A549 (cell line): ENCODE results near the gene RASSF8. TPM values are rescaled to one million over a fixed set of nuclear protein-coding genes. Genes with fewer than 3 reads are reported as not detected.

Experiments used
- ATAC-seq, 2 experiments: fragments of 200-7000 bp in 1 of 2; fragments of >200 bp in 1 of 2; cut with Nextera tagmentation in 1 of 2; cut with Tn5 transposase in 1 of 2; 3 replicates each; pipeline versions ENCODE4 v1.8.0 to v1.9.1; 2018 to 2020; ENCODE audit warnings: mild to moderate bottlenecking in 1 of 2, moderate library complexity in 1 of 2
- CTCF ChIA-PET: fragments of 300-600 bp; sonication (Branson Sonifier 250); formaldehyde crosslinking; extraction: SDS; loops from one replicate; lab custom pipeline; 2021; ENCODE audit warnings: antibody characterized with exemption, inconsistent platforms; lab: Yijun Ruan, JAX
- POLR2A ChIA-PET: fragments of 350-600 bp; formaldehyde crosslinking; extraction: SDS; loops from one replicate; lab custom pipeline; 2021; ENCODE audit warnings: antibody characterized with exemption, inconsistent platforms; lab: Yijun Ruan, JAX
- DNase-seq, 2 experiments: peaks; one replicate each; pipeline versions ENCODE4 v3.0.0 to v3.0.0-alpha.2; 2011 to 2016; ENCODE audit warnings: low read depth in 1 of 2, low spot score in 1 of 2
- FAIRE-seq: peaks from 2 replicates; lab custom pipeline; 2011; peaks lifted over from hg19 to GRCh38; lab: Jason Lieb, UNC
- H3K27ac ChIP-seq, 2 experiments: fragments of >200 bp; sonication (Bioruptor Twin); formaldehyde crosslinking; 3 replicates each; pipeline ENCODE4 v1.5.1; 2016 to 2017
- H3K4me1 ChIP-seq: fragments of >200 bp; sonication (Bioruptor Twin); formaldehyde crosslinking; 3 replicates; pipeline ENCODE4 v1.6.1; 2016
- H3K4me2 ChIP-seq: fragments of >200 bp; sonication (Bioruptor Twin); formaldehyde crosslinking; 3 replicates; pipeline ENCODE4 v1.6.1; 2016
- H3K4me3 ChIP-seq: fragments of >200 bp; sonication (Bioruptor Twin); formaldehyde crosslinking; 3 replicates; pipeline ENCODE4 v1.5.1; 2016
- H3K9me3 ChIP-seq: fragments of >200 bp; sonication (Bioruptor Twin); formaldehyde crosslinking; 3 replicates; pipeline ENCODE4 v1.6.1; 2016
- ATOH8 ChIP-seq: fragments of 250-450 bp; sonication (Bioruptor Pico); IDR thresholded peaks from 2 replicates; pipeline ENCODE4 v1.5.0; 2020; ENCODE audit warnings: low read depth, mild to moderate bottlenecking, moderate library complexity
- BCL3 ChIP-seq: fragments of >200 bp; sonication (Bioruptor Twin); formaldehyde crosslinking; IDR thresholded peaks from 3 replicates; pipeline ENCODE4 v1.6.1; 2016
- CBX8 ChIP-seq: fragments of 200-600 bp; sonication (generic); IDR thresholded peaks from 2 replicates; pipeline ENCODE4 v1.6.1; 2016
- CEBPB ChIP-seq, 2 experiments: fragments of >200 bp in 1 of 2; sonication (Bioruptor Twin) in 1 of 2; formaldehyde crosslinking in 1 of 2; IDR thresholded peaks; 2 replicates each; pipeline ENCODE4 v1.6.1; 2012 to 2016
- FOSB ChIP-seq: fragments of 250-450 bp; sonication (Bioruptor Pico); IDR thresholded peaks from 2 replicates; pipeline ENCODE4 v1.5.0; 2020; ENCODE audit warnings: mild to moderate bottlenecking, moderate library complexity
- HDAC2 ChIP-seq: fragments of 200-600 bp; sonication (generic); IDR thresholded peaks from 2 replicates; pipeline ENCODE4 v1.6.1; 2016
- HES2 ChIP-seq: fragments of >200 bp; sonication (Bioruptor Twin); formaldehyde crosslinking; IDR thresholded peaks from 2 replicates; pipeline ENCODE4 v1.6.1; 2016
- HMGXB4 ChIP-seq: fragments of 250-450 bp; sonication (Bioruptor Pico); IDR thresholded peaks from 2 replicates; pipeline ENCODE4 v1.5.0; 2021; ENCODE audit warnings: mild to moderate bottlenecking, moderate library complexity, borderline replicate concordance
- HOXA7 ChIP-seq: fragments of 250-450 bp; sonication (Bioruptor Pico); IDR thresholded peaks from 2 replicates; pipeline ENCODE4 v1.5.0; 2020; ENCODE audit warnings: mild to moderate bottlenecking, moderate library complexity
- MAZ ChIP-seq: fragments of 150-350 bp; IDR thresholded peaks from 2 replicates; pipeline ENCODE4 v1.6.1; 2014; ENCODE audit warnings: antibody characterized with exemption, low read depth, low read length, borderline replicate concordance
- NR3C1 ChIP-seq: fragments of >200 bp; sonication (Bioruptor Twin); formaldehyde crosslinking; IDR thresholded peaks from 3 replicates; pipeline ENCODE4 v1.6.1; 2017
- PBX3 ChIP-seq: IDR thresholded peaks from 2 replicates; pipeline ENCODE4 v1.6.1; 2012
- SMC3 ChIP-seq: fragments of >200 bp; sonication (Bioruptor Twin); formaldehyde crosslinking; IDR thresholded peaks from 3 replicates; pipeline ENCODE4 v1.6.1; 2018; ENCODE audit warnings: inconsistent platforms
- USF2 ChIP-seq: fragments of 450-650 bp; IDR thresholded peaks from 2 replicates; pipeline ENCODE4 v1.6.1; 2014; ENCODE audit warnings: antibody characterized with exemption
- WGBS: methylation state at CpG from one replicate; pipeline ENCODE4 v1.1.6; 2017; ENCODE audit errors: missing lambda C conversion rate; 5-methylcytosine and 5-hydroxymethylcytosine counted together
- polyA plus RNA-seq, 4 experiments: library from polyadenylated mRNA; depleted of rRNA in 3 of 4; stranded (reverse); fragments of >200 nt; fragmentation: RNase III in 1 of 4; extraction: RNeasy Plus Mini Kit Qiagen cat#74134 plus additional on column Dnase treatment in 1 of 4; gene quantifications; 2 replicates in 3 of 4; 3 replicates in 1 of 4; pipeline ENCODE4 v1.2.3, GENCODE V29; 2011 to 2017

Gene RASSF8
- polyA plus RNA-seq, 2 of the 4 experiments (the other 2 are of a cell fraction), result 5.7 to 8.7 TPM

GRCh38 chr12:25938581-25938980 lies 19.9 kb upstream of the RASSF8 start:
- Histone ChIP-seq H3K4me1 (no peaks in the 10 kb centered on the region), H3K27ac (no peak overlapping the region), H3K4me2 (no peak overlapping the region), H3K4me3 (no peak overlapping the region), H3K9me3 (no peaks in the 10 kb centered on the region)
- ATAC-seq (no peak), FAIRE-seq (no peak), DNase-seq (no peak)
- WGBS, result 43% methylated on average over 1 of the region's 1 CpG
- TF ChIP-seq NR3C1 (no peak), HES2 (no peak), ATOH8 (CRISPR knock-in tag) (no peak), CBX8 (no peak), SMC3 (no peak), FOSB (CRISPR knock-in tag) (no peak), HDAC2 (no peak), CEBPB (IDR thresholded peaks at IDR 0.05) (no peak), BCL3 (no peak)
- CTCF ChIA-PET, result interaction anchor here (1.3 kb wide), 1 partner anchor 20 kb away, joined by 4 read pairs; the partner anchor contains the start of gene RASSF8
- POLR2A ChIA-PET, result no interaction called here

- POLR2A ChIA-PET, result no interaction called here
Observed at GRCh38 chr12:25939606-25940005, 18.9 kb upstream of the RASSF8 start.

More at GRCh38 chr12:25939606-25940005, 18.9 kb upstream of the RASSF8 start:
- CTCF ChIA-PET, result no interaction called here
- WGBS, result 78% methylated on average over 2 of the region's 2 CpGs
- TF ChIP-seq PBX3 (no peak), USF2 (no peak), BCL3 (no peak), MAZ (no peak), HMGXB4 (CRISPR knock-in tag) (no peak), HOXA7 (CRISPR knock-in tag) (no peak)
- no peak for ATAC-seq
- H3K27ac ChIP-seq, result no peak overlapping the region
- FAIRE-seq, result no peak
- H3K4me1 ChIP-seq, result no peaks in the 10 kb centered on the region
- H3K4me3 ChIP-seq, result no peak overlapping the region
- H3K4me2 ChIP-seq, result no peak overlapping the region
- no peaks in the 10 kb centered on the region for H3K9me3 ChIP-seq
- DNase-seq, result no peak
